Fibroblast of skin of back (primary cell): ENCODE measurements around the gene FIGN.

Experiments
- DNase-seq: peaks from one replicate; pipeline ENCODE4 v3.0.0-alpha.2; 2013

Gene FIGN

DNA sequence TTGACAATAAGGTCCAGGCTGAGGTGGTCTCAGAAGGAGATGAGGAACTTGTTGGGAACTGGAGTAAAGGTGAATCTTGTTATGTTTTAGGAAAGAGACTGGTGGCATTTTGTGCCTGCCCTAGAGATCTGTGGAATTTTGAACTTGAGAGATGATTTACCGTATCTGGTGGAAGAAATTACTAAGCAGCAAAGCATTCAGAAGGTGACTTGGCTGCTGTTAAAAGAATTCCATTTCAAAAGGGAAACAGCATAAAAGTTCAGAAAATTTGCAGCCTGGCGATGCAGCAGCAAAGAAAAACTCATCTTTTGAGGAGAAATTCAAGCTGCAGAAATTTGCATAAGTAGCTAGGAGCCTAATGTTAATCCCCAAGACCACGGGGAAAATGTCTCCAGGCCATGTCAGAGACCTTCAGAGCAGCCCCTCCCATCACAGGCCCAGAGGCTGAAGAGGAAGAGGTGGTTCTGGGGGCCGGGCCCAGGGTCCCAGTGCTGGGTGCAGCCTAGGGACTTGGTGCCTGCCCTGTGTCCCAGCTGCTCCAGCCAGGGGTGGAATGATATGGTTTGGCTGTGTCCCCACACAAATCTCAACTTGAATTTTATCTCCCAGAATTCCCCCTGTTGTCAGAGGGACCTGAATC, 73.5 kb downstream of the FIGN start:
- DNase-seq, result no peak

GRCh38 chr2:163659224-163659623, 76.6 kb downstream of the FIGN start:
- DNase-seq, result peak; percentile 12

DNA sequence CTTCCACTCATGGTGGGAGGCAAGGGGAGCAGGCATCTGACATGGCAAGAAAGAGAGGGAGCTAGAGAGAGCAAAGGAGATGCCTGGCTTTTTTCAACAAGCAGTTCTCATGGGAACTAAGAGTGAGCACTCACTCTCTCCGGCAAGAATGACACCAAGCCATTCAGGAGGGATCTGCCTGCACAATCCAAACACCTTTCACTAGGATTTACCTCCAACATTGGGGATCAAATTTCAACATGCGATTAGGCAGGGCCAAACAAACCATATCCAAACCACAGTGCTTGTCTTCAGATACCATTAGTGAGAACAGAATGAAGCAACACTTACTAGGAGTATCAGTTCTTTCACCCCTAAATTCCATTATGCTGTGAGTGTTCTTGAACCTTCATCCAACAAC, 77.3 kb downstream of the FIGN start:
- no peak for DNase-seq

DNA sequence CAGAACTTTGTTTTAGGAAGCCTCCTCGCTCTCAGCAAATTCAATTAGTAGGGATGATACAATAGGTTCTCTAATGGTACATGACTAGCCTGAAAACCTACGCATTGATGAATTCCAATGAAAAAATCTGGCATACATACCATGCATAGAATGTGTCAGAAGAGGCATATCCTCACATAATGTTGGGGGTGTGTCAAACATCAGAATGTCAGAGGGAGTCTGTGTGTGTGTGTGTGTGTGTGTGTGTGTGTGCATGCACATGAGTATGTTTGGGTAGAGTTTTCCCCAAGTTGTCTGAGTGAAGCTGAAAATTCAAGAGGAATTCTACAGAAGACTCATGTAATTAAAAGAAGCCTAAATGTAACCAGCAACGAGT, 78.5 kb downstream of the FIGN start:
- DNase-seq, result peak; percentile 82

GRCh38 chr2:163656622-163657280, 79.1 kb downstream of the FIGN start:
- no peak for DNase-seq

DNA sequence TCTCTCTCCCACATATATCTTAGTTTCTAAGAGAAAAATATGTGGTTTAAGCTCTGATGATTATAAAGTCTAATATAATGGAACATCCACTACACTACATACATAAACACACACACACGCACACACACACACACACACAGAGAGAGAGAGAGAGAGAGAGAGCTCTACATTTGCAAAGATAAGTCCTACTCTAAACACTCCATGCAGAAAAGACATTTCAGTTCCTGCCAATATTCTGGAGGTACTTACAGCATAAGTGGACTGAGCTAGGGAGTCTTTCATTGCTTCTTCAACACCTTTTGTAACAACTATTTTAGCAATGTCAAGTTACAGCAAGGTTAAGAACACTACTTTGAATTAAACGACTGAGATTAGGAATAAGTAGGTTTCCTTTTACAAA, 80.1 kb downstream of the FIGN start:
- DNase-seq, result no peak

DNA sequence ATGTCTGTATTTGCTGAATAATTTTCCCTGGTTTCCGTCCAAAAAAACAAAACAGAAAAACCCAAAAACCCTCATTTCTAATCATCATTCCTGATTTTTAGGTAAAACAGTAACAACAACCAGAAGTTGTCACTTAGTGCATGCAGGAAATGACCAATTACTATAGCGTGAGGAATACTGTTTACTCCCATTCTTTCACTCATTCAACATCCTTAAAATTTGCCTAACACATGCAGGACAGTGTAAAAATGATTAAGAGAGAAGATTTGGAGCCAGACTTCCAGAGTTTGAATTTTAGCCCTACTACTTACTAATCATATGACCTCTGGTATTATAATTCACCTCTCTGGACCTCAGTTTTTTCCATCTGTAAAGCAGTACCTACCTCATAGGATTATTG, 83.1 kb downstream of the FIGN start:
- peak; percentile 17 for DNase-seq

GRCh38 chr2:163649080-163649479, 86.7 kb downstream of the FIGN start:
- peak; percentile 20 for DNase-seq

DNA sequence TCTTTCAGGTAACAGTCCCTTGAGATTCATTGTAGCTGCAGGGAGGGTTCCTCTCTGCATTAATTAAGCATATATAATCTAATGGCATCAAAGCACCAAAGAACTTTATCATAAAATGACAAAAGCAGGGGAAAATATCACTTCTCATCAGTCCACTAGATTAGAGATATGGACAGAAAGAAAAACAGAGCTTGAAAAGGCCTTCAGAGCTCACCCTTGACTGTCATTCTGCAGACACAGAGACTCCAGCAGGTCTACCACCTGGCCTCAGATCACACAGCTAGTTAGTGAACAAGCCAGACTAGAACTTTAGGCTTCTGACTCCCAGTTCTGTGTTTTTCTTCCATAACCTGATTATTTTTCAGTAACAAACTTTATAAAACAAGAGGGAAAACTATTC, 88.5 kb downstream of the FIGN start:
- DNase-seq, result no peak

DNA sequence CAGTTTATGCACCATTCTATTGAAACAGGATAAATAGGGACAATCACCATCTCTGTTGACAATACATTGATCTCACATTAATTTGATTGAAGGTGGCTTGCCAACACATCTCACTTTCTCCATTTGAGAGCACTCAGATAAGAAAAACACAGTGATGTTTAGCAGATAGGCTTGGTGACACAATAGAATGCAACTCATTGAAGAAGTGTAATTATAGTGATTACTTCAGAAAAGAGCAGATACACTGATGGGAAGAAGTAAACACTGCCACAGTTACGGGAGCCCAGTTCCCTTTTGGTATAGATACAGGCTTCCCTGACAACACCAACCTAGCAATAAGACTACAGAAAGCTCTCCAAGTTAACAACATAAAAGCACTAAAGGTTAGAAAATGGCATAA, 89.1 kb downstream of the FIGN start:
- no peak for DNase-seq

DNA sequence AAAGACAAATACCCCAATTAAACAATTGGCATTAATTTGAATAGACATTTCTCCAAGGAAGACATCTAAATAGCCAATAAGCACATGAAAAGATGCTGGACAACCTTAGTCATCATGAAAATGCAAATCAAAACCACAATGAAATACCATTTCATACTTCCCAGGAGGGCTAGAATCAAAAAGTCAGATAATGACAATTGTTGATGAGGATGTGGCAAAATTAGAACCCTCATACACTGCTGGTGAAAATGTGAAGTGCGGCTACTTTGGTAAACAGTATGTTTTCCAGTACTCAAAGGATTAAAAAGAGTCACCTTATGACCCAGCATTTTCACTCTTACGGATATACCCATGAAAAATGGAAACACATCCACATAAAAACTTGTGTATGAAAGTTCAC, 91.6 kb downstream of the FIGN start:
- DNase-seq, result no peak

- peak; percentile 52 for DNase-seq
Observed at GRCh38 chr2:163641986-163642385, 93.8 kb downstream of the FIGN start.

DNA sequence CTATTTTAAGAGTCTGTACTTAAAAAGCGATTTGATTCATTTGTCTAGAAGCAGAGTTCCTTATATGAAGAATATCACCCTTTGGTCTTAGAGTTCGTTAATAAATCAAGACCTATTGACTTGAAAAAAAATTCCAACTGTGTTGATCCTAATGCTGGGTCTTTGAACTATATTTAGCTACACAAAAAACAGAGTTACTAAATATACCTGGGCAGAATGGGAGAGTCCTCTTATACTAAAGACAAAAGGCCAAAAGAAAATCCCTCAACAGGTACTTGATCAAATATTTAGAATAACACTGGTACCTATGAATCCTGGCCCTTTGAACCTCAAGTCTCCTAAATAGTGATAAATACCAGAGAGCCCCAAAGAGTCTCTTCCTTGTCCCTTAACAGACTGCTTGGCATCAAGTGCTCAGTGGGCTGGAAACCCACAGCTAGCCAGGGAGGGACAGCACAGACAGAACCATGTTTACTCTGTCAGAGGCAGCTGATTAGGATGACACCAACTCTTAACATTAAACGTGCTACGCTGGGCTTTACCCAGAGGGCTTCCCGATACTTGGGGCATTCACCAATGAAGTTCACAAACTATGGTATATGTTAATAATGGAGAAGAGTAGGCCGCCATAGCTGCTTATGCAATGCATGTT, 95.1 kb downstream of the FIGN start:
- no peak for DNase-seq

GRCh38 chr2:163637871-163638270, 97.9 kb downstream of the FIGN start:
- DNase-seq, result no peak

DNA sequence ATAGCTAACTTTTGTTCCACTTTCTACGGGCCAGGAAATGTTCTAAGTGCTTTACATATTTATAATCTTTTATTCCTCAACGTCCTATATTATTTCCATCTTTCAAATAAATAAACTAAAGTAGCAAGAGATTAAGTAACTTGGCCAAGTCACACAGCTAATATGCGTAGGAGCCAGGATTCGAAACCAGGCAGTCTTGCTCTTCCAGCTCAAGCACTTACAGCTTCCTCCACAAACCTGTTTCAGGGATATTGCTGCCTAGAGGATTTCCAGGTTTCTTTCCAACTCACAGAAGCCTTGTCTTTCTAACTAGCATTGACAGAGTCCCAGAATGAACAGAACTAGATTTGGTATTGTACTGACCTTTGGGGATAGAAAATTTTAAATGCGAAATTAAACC, 102.5 kb downstream of the FIGN start:
- no peak for DNase-seq

DNA sequence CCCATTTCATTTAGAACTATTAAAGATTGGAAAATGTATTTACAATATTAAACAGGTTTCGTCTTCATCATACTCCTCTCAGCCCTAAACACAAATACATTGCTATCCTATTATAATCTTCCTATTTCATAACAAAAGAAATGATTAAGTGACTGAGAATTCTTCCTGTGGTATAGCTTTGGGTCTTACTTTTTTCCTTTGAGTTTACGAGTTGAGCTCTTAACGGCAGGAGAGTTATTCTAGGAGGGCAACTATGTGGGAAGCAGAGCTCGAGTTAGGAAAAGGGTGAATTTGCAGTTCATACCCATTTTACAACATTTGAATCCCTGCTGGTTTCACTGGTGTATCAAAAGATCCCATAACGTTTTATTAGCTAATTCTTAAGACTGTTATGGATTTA, 105.0 kb downstream of the FIGN start:
- no peak for DNase-seq

GRCh38 chr2:163626639-163627109, 109.1 kb downstream of the FIGN start:
- no peak for DNase-seq

DNA sequence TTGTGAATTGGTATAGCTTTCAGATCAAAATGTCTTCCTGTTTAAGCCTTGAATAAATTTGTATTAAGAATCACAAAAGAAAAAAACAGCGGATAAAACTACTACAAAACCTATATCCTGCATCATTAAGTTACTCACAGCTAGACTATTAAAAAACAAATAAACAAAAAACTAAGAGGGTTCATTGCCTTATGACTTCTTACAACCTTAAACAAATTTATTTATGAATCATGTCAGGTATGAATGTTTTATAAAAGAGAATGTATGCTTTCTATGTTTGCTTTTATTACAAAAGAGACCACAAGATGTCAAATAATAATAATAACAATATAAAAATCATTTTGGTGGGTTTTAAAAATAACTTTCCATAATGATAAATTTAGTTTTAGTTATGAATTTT, 109.6 kb downstream of the FIGN start:
- DNase-seq, result no peak

DNA sequence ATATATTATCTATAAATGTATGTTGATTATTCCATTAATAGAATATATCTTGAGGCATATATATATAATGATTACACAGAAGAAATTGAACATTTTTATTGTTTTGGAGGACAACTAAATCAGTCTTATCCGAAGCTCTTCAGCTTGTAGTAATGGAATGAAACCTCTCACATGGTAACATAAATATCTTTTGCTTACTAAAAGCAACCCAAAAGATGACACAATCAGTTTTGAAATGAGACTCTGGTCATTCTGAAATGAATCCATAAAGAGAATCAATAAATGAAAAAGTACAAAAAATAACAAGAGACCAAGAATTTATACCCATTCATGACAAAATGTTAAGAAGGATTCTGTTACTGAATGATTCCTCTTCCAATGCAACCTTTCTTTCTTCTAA, 110.2 kb downstream of the FIGN start:
- DNase-seq, result no peak

GRCh38 chr2:163621445-163622004, 114.3 kb downstream of the FIGN start:
- DNase-seq, result no peak

DNA sequence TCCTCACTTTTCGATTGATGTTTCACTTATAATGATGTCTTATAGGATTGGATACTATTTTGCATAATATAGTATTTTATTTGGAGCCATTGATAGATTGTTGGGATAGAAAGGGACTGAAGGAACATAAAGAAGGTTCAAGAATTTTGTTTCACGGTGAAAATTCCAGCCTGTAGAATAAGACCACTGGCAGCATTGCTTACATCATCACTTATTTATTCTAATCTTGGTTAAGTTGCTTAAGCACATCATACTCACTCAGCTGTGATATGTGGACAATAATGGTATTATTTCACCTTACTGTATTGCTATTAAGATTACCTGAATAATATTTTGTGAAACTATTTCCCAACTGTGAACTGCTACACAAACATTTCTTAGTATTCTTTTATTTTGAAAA, 118.3 kb downstream of the FIGN start:
- DNase-seq, result no peak

DNA sequence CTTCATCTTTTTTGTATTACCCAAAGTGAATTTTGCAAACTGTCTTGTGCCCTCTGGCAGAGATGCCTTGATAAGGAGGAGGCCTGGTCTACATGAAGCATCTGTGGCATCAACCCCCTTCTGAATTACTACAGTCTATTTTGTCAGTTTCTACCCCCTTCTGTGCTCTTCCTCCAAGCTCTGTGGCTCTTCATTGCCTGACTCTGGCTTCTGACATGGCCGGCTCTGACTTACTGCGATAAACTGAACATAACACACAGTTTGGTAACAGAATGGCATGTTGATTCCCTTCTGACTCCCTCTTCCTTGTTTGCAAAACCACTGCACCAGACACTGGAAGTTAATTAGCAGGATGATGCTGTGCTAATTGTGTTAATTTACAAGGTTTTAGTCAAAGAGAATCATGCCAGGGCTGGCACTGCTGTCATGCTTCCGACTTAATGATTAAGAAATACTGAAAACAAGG, 122.5 kb downstream of the FIGN start:
- no peak for DNase-seq

DNA sequence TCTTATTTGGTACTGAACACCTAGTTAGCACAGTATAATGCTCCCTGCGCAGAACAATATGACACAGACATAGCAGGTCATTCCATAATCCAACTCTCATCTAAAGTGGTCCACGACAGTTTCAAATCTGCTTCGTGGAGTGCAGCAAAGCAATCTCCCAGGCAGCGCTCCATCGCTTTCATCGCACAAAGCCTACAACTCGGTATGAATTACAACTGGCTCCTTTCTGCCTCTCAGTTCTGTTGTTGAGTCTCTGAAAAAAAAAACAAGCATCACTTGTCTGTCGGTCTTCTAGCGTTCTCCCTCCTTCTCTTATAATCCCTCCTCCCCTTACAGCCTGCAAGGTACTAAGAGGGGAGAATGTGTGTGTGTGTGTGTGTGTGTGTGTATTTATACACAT, 123.5 kb downstream of the FIGN start:
- DNase-seq, result no peak

DNA sequence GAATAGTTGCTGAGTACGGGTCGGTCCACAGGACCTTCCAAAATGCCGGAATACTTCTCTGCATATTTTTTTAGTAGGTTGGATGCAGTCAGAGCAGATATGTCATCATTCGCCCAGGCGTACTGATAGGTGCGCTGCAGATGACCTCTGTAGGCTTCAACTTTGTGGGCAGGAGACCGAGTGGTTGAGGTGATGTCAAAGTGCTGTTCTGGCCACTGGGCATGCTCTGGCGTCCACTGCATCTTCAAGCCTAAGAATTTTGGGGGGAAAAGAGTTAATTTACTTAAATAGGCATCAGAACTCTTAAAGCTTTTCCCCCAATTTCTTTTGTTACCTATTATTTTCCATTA, 124.3 kb downstream of the FIGN start:
- no peak for DNase-seq
